GM18867 (cell line): ENCODE data around the gene UBAP2.

ENCODE experiments used
- ATAC-seq: cut with Tn5 transposase; IDR thresholded peaks from one replicate; pipeline ENCODE4 v1.9.1; 2021; ENCODE audit warnings: mild to moderate bottlenecking, moderate library complexity; ENCODE audit not compliant: unreplicated experiment

Gene UBAP2

GRCh38 chr9:34048727-34049629 is at the start of gene UBAP2:
TSS of gene UBAP2 (minus strand) at chr9:34048887. CDS start at chr9:34017148, 31,739 bp downstream.
- peak; percentile 80 for ATAC-seq

- peak; percentile 26 for ATAC-seq
These were observed 49.6 kb upstream of the UBAP2 start for GRCh38 chr9:34098307-34098706.

- peak; percentile 62 for ATAC-seq
These were observed 49.2 kb upstream of the UBAP2 start for GRCh38 chr9:34097865-34098264.

- ATAC-seq, result no peak
These were observed 48.1 kb upstream of the UBAP2 start for GRCh38 chr9:34096751-34097150.

GRCh38 chr9:34093578-34093977 is 44.9 kb upstream of the UBAP2 start:
- no peak for ATAC-seq

- no peak for ATAC-seq
These were observed 40.6 kb upstream of the UBAP2 start for GRCh38 chr9:34089311-34089710.

GRCh38 chr9:34087370-34087769 is 38.7 kb upstream of the UBAP2 start:
- no peak for ATAC-seq

GRCh38 chr9:34086864-34087263 is 38.2 kb upstream of the UBAP2 start:
- ATAC-seq, result no peak

- ATAC-seq, result no peak
These were observed 37.2 kb upstream of the UBAP2 start for GRCh38 chr9:34085581-34086500.

- no peak for ATAC-seq
These were observed 35.9 kb upstream of the UBAP2 start for GRCh38 chr9:34084562-34084961.

GRCh38 chr9:34079181-34079580 is 30.5 kb upstream of the UBAP2 start:
- ATAC-seq, result no peak

GRCh38 chr9:34072868-34073590 is 24.3 kb upstream of the UBAP2 start:
- ATAC-seq, result no peak

GRCh38 chr9:34072410-34072809 is 23.7 kb upstream of the UBAP2 start:
- ATAC-seq, result no peak

- no peak for ATAC-seq
These were observed 22.1 kb upstream of the UBAP2 start for GRCh38 chr9:34070606-34071324.

- no peak for ATAC-seq
These were observed 21.1 kb upstream of the UBAP2 start for GRCh38 chr9:34069831-34070230.

GRCh38 chr9:34065541-34065940 is 16.9 kb upstream of the UBAP2 start:
- ATAC-seq, result no peak

- no peak for ATAC-seq
These were observed 11.3 kb upstream of the UBAP2 start for GRCh38 chr9:34059954-34060353.

- no peak for ATAC-seq
These were observed 10.6 kb upstream of the UBAP2 start for GRCh38 chr9:34059281-34059680.

- no peak for ATAC-seq
These were observed 1.1 kb upstream of the UBAP2 start for GRCh38 chr9:34049630-34050384.
